HCT116 (cell line): Measurements from ENCODE around the gene LAMB2. TPM values are rescaled to one million over a fixed set of nuclear protein-coding genes. Genes with fewer than 3 reads are reported as not detected.

ENCODE experiments used
- ATAC-seq: fragments of 200-7000 bp; cut with Tn5 transposase; 2 replicates; pipeline ENCODE4 v1.9.1; 2020; ENCODE audit warnings: mild to moderate bottlenecking, moderate library complexity
- BruUV-seq: library from RNA; stranded (reverse); fragments of 400-500 nt; replicated peaks from 2 replicates; lab custom pipeline; 2021; lab: Mats Ljungman, UMichigan
- CTCF ChIA-PET: fragments of 300-600 bp; sonication (Branson Sonifier 250); formaldehyde crosslinking; loops from one replicate; lab custom pipeline; 2021; ENCODE audit warnings: antibody characterized with exemption; lab: Charles Lee
- POLR2A ChIA-PET: fragments of 300-600, 350-600 bp; sonication (Branson Sonifier 250); formaldehyde crosslinking; loops from one replicate; lab custom pipeline; 2021; ENCODE audit warnings: antibody characterized with exemption; lab: Charles Lee
- RAD21 ChIA-PET, 2 experiments: fragments of 300-600 bp; sonication (Branson Sonifier 250); formaldehyde crosslinking; loops; one replicate each; lab custom pipeline; 2023; ENCODE audit warnings: low total read pairs in 2 of 2; ENCODE audit not compliant: uncharacterized antibody in 2 of 2, unreplicated experiment in 2 of 2, low non-redundant PET in 1 of 2; lab: Charles Lee
- DNase-seq: peaks from one replicate; pipeline ENCODE4 v3.0.0-alpha.2; 2010; ENCODE audit warnings: low read depth, low spot score
- H2AFZ ChIP-seq: fragments of 200-600 bp; shearing (Covaris generic), sonication (generic); 2 replicates; pipeline ENCODE4 v1.6.1; 2017; ENCODE audit warnings: low read depth, mixed run types, mixed read lengths, antibody characterized with exemption, low read length; ENCODE audit not compliant: poor library complexity, severe bottlenecking
- H3K27ac ChIP-seq: 2 replicates; pipeline ENCODE4 v1.5.1; 2012; ENCODE audit warnings: low read depth, low read length
- H3K27me3 ChIP-seq: fragments of 200-600 bp; sonication (generic); 2 replicates; pipeline ENCODE4 v1.6.1; 2016; ENCODE audit warnings: mixed run types, low read length, mixed read lengths; ENCODE audit not compliant: insufficient read depth
- H3K36me3 ChIP-seq, 2 experiments: fragments of 200-500 bp in 1 of 2; fragments of 200-600 bp in 1 of 2; sonication (Bioruptor generic) in 1 of 2; sonication (generic) in 1 of 2; 2 replicates each; pipeline versions ENCODE4 v1.5.1 to v1.6.1; 2014 to 2016; ENCODE audit warnings: low read length in 2 of 2, inconsistent platforms in 1 of 2, mixed read lengths in 1 of 2, mixed run types in 1 of 2; ENCODE audit not compliant: insufficient read depth in 2 of 2, control insufficient read depth in 1 of 2
- H3K4me1 ChIP-seq, 2 experiments: fragments of 200-600 bp in 1 of 2; sonication (generic) in 1 of 2; 2 replicates each; pipeline versions ENCODE4 v1.5.1 to v1.6.1; 2012 to 2017; ENCODE audit warnings: low read length in 2 of 2, inconsistent platforms in 1 of 2, mild to moderate bottlenecking in 1 of 2, mixed read lengths in 1 of 2, mixed run types in 1 of 2, moderate library complexity in 1 of 2; ENCODE audit not compliant: insufficient read depth in 2 of 2, control insufficient read depth in 1 of 2
- H3K4me2 ChIP-seq: fragments of 200-600 bp; sonication (generic); 2 replicates; pipeline ENCODE4 v1.6.1; 2017; ENCODE audit warnings: mixed run types, low read length, mixed read lengths
- H3K4me3 ChIP-seq, 2 experiments: fragments of 200-600 bp in 1 of 2; sonication (generic) in 1 of 2; replicated peaks in 1 of 2; 2 replicates each; pipeline ENCODE4 v1.5.1; 2011 to 2016; ENCODE audit warnings: low read length in 2 of 2, control low read depth in 1 of 2, low read depth in 1 of 2, mild to moderate bottlenecking in 1 of 2, mixed read lengths in 1 of 2, mixed run types in 1 of 2
- H3K79me2 ChIP-seq: fragments of 200-600 bp; sonication (generic); 2 replicates; pipeline ENCODE4 v1.6.1; 2017; ENCODE audit warnings: mild to moderate bottlenecking, mixed run types, low read length, moderate library complexity, mixed read lengths; ENCODE audit not compliant: insufficient read depth
- H3K9ac ChIP-seq: fragments of 200-600 bp; sonication (generic); 2 replicates; pipeline ENCODE4 v1.6.1; 2016; ENCODE audit warnings: low read length, mixed read lengths
- H3K9me2 ChIP-seq: fragments of 200-600 bp; sonication (generic), shearing (Covaris generic); 2 replicates; pipeline ENCODE4 v1.6.1; 2017; ENCODE audit warnings: mixed run types, mild to moderate bottlenecking, moderate library complexity; ENCODE audit not compliant: insufficient read depth
- H3K9me3 ChIP-seq, 2 experiments: fragments of 200-500 bp in 1 of 2; fragments of 200-600 bp in 1 of 2; sonication (Bioruptor generic) in 1 of 2; sonication (generic) in 1 of 2; 2 replicates each; pipeline ENCODE4 v1.6.1; 2014 to 2017; ENCODE audit warnings: low read length in 2 of 2, mixed read lengths in 2 of 2, inconsistent platforms in 1 of 2, low read depth in 1 of 2, mild to moderate bottlenecking in 1 of 2, mixed run types in 1 of 2, moderate library complexity in 1 of 2; ENCODE audit not compliant: control insufficient read depth in 1 of 2, insufficient read depth in 1 of 2
- H4K20me1 ChIP-seq: fragments of 200-600 bp; sonication (generic), shearing (Covaris generic); 2 replicates; pipeline ENCODE4 v1.6.1; 2017; ENCODE audit warnings: mixed run types, mild to moderate bottlenecking, moderate library complexity; ENCODE audit not compliant: insufficient read depth
- CEBPB ChIP-seq: IDR thresholded peaks from 2 replicates; pipeline ENCODE4 v1.6.1; 2012; ENCODE audit warnings: low read depth
- EGR1 ChIP-seq: IDR thresholded peaks from 2 replicates; pipeline ENCODE4 v1.6.1; 2012; ENCODE audit warnings: low read depth
- EZH2phosphoT487 ChIP-seq: fragments of 200-600 bp; IDR thresholded peaks from 2 replicates; pipeline ENCODE4 v1.6.1; 2018; ENCODE audit warnings: antibody characterized with exemption, borderline replicate concordance
- FOSL1 ChIP-seq: IDR thresholded peaks from 2 replicates; pipeline ENCODE4 v1.6.1; 2012; ENCODE audit warnings: low read depth
- JUND ChIP-seq: IDR thresholded peaks from 2 replicates; pipeline ENCODE4 v1.6.1; 2012
- POLR2A ChIP-seq: IDR thresholded peaks from 2 replicates; pipeline ENCODE4 v1.7.0; 2011; ENCODE audit warnings: borderline replicate concordance; ENCODE audit not compliant: insufficient read depth, insufficient read length; ENCODE audit errors: extremely low read depth
- SIN3A ChIP-seq: IDR thresholded peaks from 2 replicates; pipeline ENCODE4 v1.6.1; 2012; ENCODE audit warnings: low read depth
- SP1 ChIP-seq: IDR thresholded peaks from 2 replicates; pipeline ENCODE4 v1.6.1; 2012; ENCODE audit warnings: low read depth
- SRF ChIP-seq: IDR thresholded peaks from 2 replicates; pipeline ENCODE4 v1.6.1; 2012; ENCODE audit warnings: low read depth
- YY1 ChIP-seq: IDR thresholded peaks from 2 replicates; pipeline ENCODE4 v1.6.1; 2011; ENCODE audit warnings: low read length, low read depth, moderate library complexity, mild to moderate bottlenecking; ENCODE audit not compliant: insufficient replicate concordance; ENCODE audit errors: extremely low read depth
- ZFX ChIP-seq: fragments of 450-650 bp; IDR thresholded peaks from 2 replicates; pipeline ENCODE4 v1.6.1; 2017
- ZNF274 ChIP-seq: fragments of 200-500 bp; sonication (Bioruptor generic); IDR thresholded peaks from 2 replicates; pipeline ENCODE4 v1.6.1; 2014; ENCODE audit warnings: mild to moderate bottlenecking, low read depth, low read length, inconsistent platforms
- intact Hi-C: fragments of 100-400 bp; cut with micrococcal nuclease; formaldehyde crosslinking; loops from 2 replicates; pipeline ENCODE4 v1.10.0; 2022
- total RNA-seq: library from RNA; stranded (reverse); gene quantifications from one replicate; pipeline ENCODE4 v1.2.1, GENCODE V29; 2021; ENCODE audit not compliant: unreplicated experiment
- TF ChIP-seq, protein P1 (sequence below), 3 experiments: fragments of 200-600 bp in 1 of 3; sonication (generic) in 1 of 3; IDR thresholded peaks in 2 of 3; conservative IDR thresholded peaks in 1 of 3; 2 replicates each; pipeline ENCODE4 v1.5.1; 2012 to 2017; ENCODE audit warnings: low read depth in 2 of 3, low read length in 2 of 3, antibody characterized with exemption in 1 of 3, borderline replicate concordance in 1 of 3, control low read depth in 1 of 3, mild to moderate bottlenecking in 1 of 3, mixed read lengths in 1 of 3, mixed run types in 1 of 3, moderate library complexity in 1 of 3; ENCODE audit not compliant: insufficient read depth in 1 of 3
- TF ChIP-seq, protein P2 (sequence below): IDR thresholded peaks from 2 replicates; pipeline ENCODE4 v1.6.1; 2011; ENCODE audit warnings: mild to moderate bottlenecking, low read length, moderate library complexity; ENCODE audit not compliant: insufficient replicate concordance; ENCODE audit errors: extremely low read depth
- TF ChIP-seq, protein P3 (sequence below): IDR thresholded peaks from 2 replicates; pipeline ENCODE4 v1.6.1; 2012

The LAMB2 gene
- total RNA-seq, 1 experiment from 2014 or later, result 213 TPM

DNA sequence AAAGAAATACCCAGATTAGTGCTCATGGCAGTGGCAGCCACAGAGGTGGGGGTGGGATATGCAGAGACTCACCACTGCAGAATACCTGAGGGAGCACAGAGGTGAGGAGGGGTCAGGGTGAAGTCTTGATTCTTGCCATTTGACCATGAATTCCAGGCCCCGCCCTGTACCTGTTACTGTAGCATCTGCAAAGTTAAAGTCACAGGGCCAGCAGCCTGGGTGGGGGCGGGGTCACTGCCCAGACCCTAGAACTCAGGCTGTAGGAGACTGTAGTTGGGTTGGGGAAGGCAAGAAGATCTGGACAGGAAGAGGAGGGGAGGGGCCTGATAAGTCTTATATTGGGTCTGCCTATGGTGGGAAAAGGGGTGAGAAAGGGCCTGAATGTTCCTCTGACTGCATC, 18.8 kb upstream of the LAMB2 start:
- H3K79me2 ChIP-seq, result no peaks in the 10 kb centered on the region
- intact Hi-C loops, result no loop called here
- no peaks in the 10 kb centered on the region for H3K9me3 ChIP-seq
- H2AFZ ChIP-seq, result no peak overlapping the region
- H3K27me3 ChIP-seq, result no peaks in the 10 kb centered on the region
- no peak overlapping the region for H3K27ac ChIP-seq
- BruUV-seq, result no TSS peak
- no peaks in the 10 kb centered on the region for H3K9me2 ChIP-seq
- H4K20me1 ChIP-seq, result no peaks in the 10 kb centered on the region
- POLR2A ChIA-PET, result no interaction called here
- RAD21 ChIA-PET, result no interaction called here
- TF ChIP-seq, protein P1, sequence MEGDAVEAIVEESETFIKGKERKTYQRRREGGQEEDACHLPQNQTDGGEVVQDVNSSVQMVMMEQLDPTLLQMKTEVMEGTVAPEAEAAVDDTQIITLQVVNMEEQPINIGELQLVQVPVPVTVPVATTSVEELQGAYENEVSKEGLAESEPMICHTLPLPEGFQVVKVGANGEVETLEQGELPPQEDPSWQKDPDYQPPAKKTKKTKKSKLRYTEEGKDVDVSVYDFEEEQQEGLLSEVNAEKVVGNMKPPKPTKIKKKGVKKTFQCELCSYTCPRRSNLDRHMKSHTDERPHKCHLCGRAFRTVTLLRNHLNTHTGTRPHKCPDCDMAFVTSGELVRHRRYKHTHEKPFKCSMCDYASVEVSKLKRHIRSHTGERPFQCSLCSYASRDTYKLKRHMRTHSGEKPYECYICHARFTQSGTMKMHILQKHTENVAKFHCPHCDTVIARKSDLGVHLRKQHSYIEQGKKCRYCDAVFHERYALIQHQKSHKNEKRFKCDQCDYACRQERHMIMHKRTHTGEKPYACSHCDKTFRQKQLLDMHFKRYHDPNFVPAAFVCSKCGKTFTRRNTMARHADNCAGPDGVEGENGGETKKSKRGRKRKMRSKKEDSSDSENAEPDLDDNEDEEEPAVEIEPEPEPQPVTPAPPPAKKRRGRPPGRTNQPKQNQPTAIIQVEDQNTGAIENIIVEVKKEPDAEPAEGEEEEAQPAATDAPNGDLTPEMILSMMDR (IDR thresholded peaks at IDR 0.05 in 2 of 3, conservative IDR thresholded peaks at IDR 0.05 in 1 of 3; ENCODE audit: borderline replicate concordance in 1 of 3, insufficient read depth in 1 of 3, low read depth in 2 of 3, low read length in 2 of 3), result no peak
- no peak for TF ChIP-seq YY1
- TF ChIP-seq, all 23 proteins: peak for 0
- no peak overlapping the region for H3K4me2 ChIP-seq
- H3K4me1 ChIP-seq, result no peaks in the 10 kb centered on the region
- no peak for DNase-seq
- H3K9ac ChIP-seq, result no peak overlapping the region
- no peaks in the 10 kb centered on the region for H3K36me3 ChIP-seq
- no peak overlapping the region for H3K4me3 ChIP-seq
- ATAC-seq, result no peak
- CTCF ChIA-PET, result no interaction called here

DNA sequence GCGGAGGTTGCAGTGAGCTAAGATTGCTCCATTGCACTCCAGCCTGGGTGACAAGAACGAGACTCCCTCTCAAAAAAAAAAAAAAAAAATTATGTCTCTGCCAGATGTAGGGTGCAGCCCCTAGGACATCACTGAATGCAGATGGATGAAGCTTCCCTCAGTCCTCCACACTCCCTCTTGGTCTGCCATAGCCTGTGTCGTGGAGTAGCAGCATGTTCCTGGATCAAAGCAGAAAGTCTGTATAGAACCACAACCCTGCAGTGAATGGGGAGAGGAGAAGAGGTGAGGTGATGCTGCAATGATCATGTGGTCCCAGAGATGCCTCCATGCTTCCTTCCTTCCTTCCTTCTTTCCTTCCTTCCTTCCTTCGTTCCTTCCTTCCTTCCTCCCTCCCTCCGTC, 15.3 kb upstream of the LAMB2 start:
- ATAC-seq (no peak), DNase-seq (no peak)
- Histone ChIP-seq H3K4me2 (no peak overlapping the region), H3K9me2 (no peaks in the 10 kb centered on the region), H3K9me3 (no peaks in the 10 kb centered on the region), H3K4me3 (no peak overlapping the region), H3K36me3 (no peaks in the 10 kb centered on the region), H3K4me1 (no peaks in the 10 kb centered on the region), H3K79me2 (no peaks in the 10 kb centered on the region), H3K27ac (no peak overlapping the region), H2AFZ (no peak overlapping the region), H3K27me3 (no peaks in the 10 kb centered on the region), H3K9ac (no peak overlapping the region), H4K20me1 (no peaks in the 10 kb centered on the region)
- POLR2A ChIA-PET, result no interaction called here
- intact Hi-C loops, result no loop called here
- RAD21 ChIA-PET, result no interaction called here
- CTCF ChIA-PET, result no interaction called here
- no TSS peak for BruUV-seq
- TF ChIP-seq EGR1, result no peak
- TF ChIP-seq, protein P1 (IDR thresholded peaks at IDR 0.05 in 2 of 3, conservative IDR thresholded peaks at IDR 0.05 in 1 of 3; ENCODE audit: borderline replicate concordance in 1 of 3, insufficient read depth in 1 of 3, low read depth in 2 of 3, low read length in 2 of 3), result no peak
- TF ChIP-seq FOSL1, result no peak
- TF ChIP-seq POLR2A, result no peak
- no peak for TF ChIP-seq SRF
- no peak for TF ChIP-seq CEBPB
- no peak for TF ChIP-seq ZNF274
- no peak for TF ChIP-seq ZFX
- TF ChIP-seq, protein P2, sequence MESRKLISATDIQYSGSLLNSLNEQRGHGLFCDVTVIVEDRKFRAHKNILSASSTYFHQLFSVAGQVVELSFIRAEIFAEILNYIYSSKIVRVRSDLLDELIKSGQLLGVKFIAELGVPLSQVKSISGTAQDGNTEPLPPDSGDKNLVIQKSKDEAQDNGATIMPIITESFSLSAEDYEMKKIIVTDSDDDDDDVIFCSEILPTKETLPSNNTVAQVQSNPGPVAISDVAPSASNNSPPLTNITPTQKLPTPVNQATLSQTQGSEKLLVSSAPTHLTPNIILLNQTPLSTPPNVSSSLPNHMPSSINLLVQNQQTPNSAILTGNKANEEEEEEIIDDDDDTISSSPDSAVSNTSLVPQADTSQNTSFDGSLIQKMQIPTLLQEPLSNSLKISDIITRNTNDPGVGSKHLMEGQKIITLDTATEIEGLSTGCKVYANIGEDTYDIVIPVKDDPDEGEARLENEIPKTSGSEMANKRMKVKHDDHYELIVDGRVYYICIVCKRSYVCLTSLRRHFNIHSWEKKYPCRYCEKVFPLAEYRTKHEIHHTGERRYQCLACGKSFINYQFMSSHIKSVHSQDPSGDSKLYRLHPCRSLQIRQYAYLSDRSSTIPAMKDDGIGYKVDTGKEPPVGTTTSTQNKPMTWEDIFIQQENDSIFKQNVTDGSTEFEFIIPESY, result no peak
- no peak for TF ChIP-seq YY1
- TF ChIP-seq JUND, result no peak
- TF ChIP-seq SP1, result no peak
- TF ChIP-seq, protein P3, sequence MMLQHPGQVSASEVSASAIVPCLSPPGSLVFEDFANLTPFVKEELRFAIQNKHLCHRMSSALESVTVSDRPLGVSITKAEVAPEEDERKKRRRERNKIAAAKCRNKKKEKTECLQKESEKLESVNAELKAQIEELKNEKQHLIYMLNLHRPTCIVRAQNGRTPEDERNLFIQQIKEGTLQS, result no peak
- TF ChIP-seq EZH2phosphoT487, result no peak
- no peak for TF ChIP-seq SIN3A
